Measurements from ENCODE around the gene CPO.

DNA sequence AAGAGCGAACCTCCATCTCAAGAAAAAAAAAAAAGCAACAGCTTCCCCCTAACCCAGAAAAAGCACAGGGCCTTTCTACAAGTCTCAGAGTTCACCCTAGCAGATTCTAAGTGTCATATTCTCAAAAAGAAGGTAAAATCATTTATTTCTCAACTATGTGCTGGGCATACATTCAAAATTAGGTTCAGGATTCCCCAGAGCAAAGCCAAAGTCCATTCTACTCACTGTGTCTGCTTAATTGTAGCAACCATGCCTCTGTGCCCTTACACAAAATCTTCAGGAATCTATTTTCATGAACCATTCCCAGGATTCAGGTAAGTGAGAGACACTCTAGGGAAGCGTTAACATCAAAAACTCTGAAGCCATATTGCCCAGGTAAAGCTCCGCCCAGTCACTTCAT, 40.0 kb downstream of the CPO start:
- TF ChIP-seq SRF (IDR thresholded peaks at IDR 0.05; ENCODE audit: low read depth) (no peak), ZNF274 (IDR thresholded peaks at IDR 0.05; ENCODE audit: low read depth, low read length) (no peak), ZFX (IDR thresholded peaks at IDR 0.05) (no peak), EZH2 (IDR thresholded peaks at IDR 0.05) (no peak), POLR2A (IDR thresholded peaks at IDR 0.05; ENCODE audit: borderline replicate concordance, extremely low read depth, insufficient read depth, insufficient read length) (no peak), YY1 (IDR thresholded peaks at IDR 0.05; ENCODE audit: extremely low read depth, insufficient replicate concordance, low read depth, low read length) (no peak)
- TF ChIP-seq, protein P1, sequence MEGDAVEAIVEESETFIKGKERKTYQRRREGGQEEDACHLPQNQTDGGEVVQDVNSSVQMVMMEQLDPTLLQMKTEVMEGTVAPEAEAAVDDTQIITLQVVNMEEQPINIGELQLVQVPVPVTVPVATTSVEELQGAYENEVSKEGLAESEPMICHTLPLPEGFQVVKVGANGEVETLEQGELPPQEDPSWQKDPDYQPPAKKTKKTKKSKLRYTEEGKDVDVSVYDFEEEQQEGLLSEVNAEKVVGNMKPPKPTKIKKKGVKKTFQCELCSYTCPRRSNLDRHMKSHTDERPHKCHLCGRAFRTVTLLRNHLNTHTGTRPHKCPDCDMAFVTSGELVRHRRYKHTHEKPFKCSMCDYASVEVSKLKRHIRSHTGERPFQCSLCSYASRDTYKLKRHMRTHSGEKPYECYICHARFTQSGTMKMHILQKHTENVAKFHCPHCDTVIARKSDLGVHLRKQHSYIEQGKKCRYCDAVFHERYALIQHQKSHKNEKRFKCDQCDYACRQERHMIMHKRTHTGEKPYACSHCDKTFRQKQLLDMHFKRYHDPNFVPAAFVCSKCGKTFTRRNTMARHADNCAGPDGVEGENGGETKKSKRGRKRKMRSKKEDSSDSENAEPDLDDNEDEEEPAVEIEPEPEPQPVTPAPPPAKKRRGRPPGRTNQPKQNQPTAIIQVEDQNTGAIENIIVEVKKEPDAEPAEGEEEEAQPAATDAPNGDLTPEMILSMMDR (IDR thresholded peaks at IDR 0.05 in 2 of 3, conservative IDR thresholded peaks at IDR 0.05 in 1 of 3; ENCODE audit: borderline replicate concordance in 1 of 3, insufficient read depth in 1 of 3, low read depth in 2 of 3, low read length in 2 of 3), result no peak

Measured in HCT116 (cell line).